22Rv1 (cell line): ENCODE data around the gene CDKN2AIPNL.
A peak's percentile ranks its signal among the peaks of the same experiment; 100 is the strongest.
"Not testable (repeated sequence)": the region's sequence is repeated elsewhere in the genome, so short reads cannot be mapped to it uniquely, and the experiment has no call there.

Source experiments
- H3K27ac ChIP-seq: fragments of 450-650 bp; 2 replicates; pipeline ENCODE4 v1.5.1; 2017
- CTCF ChIP-seq: fragments of 450-650 bp; IDR thresholded peaks from 2 replicates; pipeline ENCODE4 v1.5.1; 2017; ENCODE audit warnings: mild to moderate bottlenecking
- ZFX ChIP-seq: fragments of 450-650 bp; IDR thresholded peaks from 2 replicates; pipeline ENCODE4 v1.6.1; 2017; ENCODE audit warnings: antibody characterized with exemption, borderline replicate concordance

Gene CDKN2AIPNL

GRCh38 chr5:134398609-134399155 is 13.0 kb downstream of the CDKN2AIPNL start:
- TF ChIP-seq ZFX, result no peak
- no peak for TF ChIP-seq CTCF

GRCh38 chr5:134397196-134397595 is 14.5 kb downstream of the CDKN2AIPNL start:
- no peak overlapping the region for H3K27ac ChIP-seq
- TF ChIP-seq ZFX, result no peak

More at GRCh38 chr5:134398609-134399155, 13.0 kb downstream of the CDKN2AIPNL start:
- no peak overlapping the region for H3K27ac ChIP-seq

- TF ChIP-seq ZFX (no peak), CTCF (no peak)
- no peak overlapping the region for H3K27ac ChIP-seq
These were observed 15.4 kb downstream of the CDKN2AIPNL start for GRCh38 chr5:134396274-134396673.

- peak overlapping the region; percentile 25; the same call in 1 of the 2 replicates for H3K27ac ChIP-seq
- TF ChIP-seq CTCF (no peak), ZFX (no peak)
These were observed 16.7 kb downstream of the CDKN2AIPNL start for GRCh38 chr5:134394932-134395331.

GRCh38 chr5:134392301-134392700 is 19.4 kb downstream of the CDKN2AIPNL start:
- no peak overlapping the region for H3K27ac ChIP-seq
- TF ChIP-seq CTCF (no peak), ZFX (no peak)

GRCh38 chr5:134387443-134387842 is 24.2 kb downstream of the CDKN2AIPNL start:
- TF ChIP-seq CTCF (no peak), ZFX (no peak)
- H3K27ac ChIP-seq, result no peak overlapping the region

GRCh38 chr5:134383980-134384697 is 27.5 kb downstream of the CDKN2AIPNL start:
- H3K27ac ChIP-seq, result no peak overlapping the region
- no peak for TF ChIP-seq CTCF
- TF ChIP-seq ZFX, result no peak

GRCh38 chr5:134382204-134382603 is 29.5 kb downstream of the CDKN2AIPNL start:
- not testable (repeated sequence) for H3K27ac ChIP-seq
